COLO829 (cell line): Measurements from ENCODE around the gene HSD3B1.

Source experiments
- DNase-seq: peaks from one replicate; pipeline ENCODE4 v3.0.0; 2012; ENCODE audit warnings: low spot score

The HSD3B1 gene

GRCh38 chr1:119506941-119507340 lies at the start of gene HSD3B1:
Gene HSD3B1 (plus strand): TSS chr1:119507210. CDS start chr1:119507477, 267 bp downstream.
- no peak for DNase-seq

- DNase-seq = no peak
Measured at GRCh38 chr1:119462964-119463363, 44.0 kb upstream of the HSD3B1 start.

- DNase-seq = no peak
Measured at GRCh38 chr1:119463569-119463968, 43.4 kb upstream of the HSD3B1 start.

GRCh38 chr1:119466445-119466844 lies 40.6 kb upstream of the HSD3B1 start:
- no peak for DNase-seq

- no peak for DNase-seq
Measured at GRCh38 chr1:119467219-119467618, 39.8 kb upstream of the HSD3B1 start.

DNA sequence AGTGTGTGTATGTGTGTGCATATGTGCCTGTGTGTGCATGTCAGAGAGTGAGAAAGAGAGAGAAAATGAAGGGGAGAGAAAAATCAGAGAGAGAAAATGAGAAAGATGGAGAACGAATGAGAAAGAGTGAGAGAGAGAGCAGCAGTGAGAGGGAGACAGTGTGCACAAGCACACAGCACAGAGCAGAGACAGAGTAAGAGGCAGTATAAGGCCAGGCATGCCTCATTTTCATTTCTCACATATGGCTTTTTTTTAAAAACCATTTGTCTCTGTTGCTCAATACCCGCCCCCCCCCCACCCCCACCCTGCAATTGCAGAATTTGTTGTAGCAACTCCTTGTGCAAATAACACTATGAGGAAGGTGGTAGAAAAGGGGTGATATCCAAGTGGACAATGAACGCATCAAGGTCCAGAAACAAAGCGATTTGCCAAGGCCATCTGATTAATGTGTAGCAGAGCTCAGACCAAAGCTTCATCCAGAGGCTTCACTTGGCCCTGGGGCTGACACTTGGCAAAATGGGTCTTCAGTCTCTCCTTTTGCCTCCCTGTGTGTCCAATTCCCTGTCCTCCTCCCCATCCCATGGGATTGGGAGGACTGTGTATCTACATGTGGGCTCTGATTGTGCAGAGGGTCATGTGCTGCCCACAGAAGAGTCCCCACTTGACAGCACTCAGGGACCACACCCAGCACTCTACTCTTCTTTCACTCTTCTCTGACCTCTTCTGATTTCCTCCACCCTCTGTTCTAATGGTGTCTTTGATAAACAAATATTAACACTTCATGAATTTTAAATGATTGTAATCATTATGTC lies 38.9 kb upstream of the HSD3B1 start:
- DNase-seq = no peak

DNA sequence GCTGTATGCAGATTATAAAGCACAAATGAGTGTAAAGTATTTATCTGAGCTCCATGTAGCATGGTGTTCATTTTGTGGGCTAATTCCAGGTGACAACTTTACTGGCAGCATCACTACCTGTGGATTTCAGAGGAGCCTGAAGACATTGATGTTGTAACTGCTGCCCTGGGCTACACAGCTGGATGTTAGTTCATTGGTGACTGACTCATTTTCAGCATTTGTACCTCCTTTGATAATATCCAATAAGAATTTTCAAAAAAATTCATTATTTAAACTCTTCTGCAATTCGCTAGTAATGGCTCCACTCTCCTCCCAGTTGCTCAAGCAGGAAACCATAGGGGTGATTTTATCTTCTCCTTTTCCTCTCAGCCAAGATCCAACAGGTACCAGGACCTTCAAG lies 37.3 kb upstream of the HSD3B1 start:
- DNase-seq = no peak

DNA sequence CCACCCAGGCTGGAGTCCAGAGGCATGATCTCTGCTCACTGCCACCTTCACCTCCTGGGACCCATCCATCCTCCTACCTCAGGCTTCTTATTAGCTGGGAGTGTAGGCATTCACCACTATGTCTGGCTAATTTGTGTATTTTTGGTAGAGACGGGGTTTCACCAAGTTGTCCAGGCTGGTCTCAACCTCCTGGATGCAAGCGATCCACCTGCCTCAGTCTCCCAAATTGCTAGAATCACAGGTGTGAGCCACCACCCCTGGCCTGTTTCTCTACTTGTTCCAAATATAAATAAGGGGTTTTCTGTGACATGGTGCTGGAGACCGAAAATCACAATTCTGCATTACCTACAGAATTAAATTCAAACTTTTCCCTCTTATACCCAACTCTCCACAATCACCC lies 36.6 kb upstream of the HSD3B1 start:
- DNase-seq = no peak

- DNase-seq = no peak
Measured at GRCh38 chr1:119470958-119471357, 36.1 kb upstream of the HSD3B1 start.

DNA sequence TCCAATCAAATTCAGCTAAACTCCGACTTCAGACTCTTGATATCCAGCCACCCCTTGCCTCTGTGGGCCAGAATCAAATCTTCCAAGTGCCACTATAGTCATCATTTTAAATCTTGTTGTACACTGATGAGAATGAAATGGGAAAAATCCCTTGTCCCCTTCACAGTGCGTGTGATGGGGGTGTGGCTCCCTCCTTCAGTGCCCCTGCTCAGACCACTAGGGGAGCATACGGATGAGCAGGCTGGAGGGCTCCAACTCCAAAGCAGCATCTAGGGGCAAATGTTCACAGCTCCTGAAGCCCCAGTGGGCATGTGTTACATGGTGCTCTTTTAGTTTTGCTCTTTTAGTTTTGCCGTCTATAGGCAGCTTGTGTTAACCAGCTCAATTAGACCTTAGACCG lies 35.4 kb upstream of the HSD3B1 start:
- no peak for DNase-seq

DNA sequence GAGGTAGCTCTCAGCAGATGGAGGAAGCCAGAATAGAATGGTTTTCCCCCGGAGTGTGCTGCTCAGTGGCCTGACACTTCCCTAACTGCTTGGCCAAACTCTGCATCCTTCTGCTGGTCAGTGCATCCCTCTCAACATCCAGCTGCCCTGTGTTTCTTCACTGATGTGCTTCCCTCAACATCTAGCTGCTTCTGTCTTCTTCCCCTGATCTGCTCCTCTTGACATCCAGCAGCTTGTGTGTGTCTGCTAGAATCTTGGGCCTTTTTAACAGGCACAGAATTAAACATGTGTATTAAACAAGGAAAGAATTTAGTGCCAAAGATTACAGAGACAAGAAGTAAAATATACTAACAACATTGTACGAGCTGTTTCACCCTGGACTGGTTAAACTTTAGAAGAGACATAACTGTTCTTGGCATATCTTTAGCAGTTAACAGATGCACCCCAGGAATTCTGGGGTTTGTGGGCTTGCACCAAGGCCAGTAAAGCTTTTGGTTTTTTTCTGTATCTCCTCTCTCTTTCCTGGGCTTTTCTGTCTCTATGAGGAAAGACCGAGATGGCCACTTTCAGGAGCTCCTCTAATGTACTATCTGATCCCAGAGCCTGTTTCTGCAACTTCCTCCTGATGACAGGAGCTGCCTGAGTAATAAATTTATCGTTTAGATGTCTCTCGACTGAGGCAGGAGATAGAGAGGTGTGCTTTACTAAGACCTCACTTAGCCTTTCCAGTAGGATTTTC lies 34.8 kb upstream of the HSD3B1 start:
- no peak for DNase-seq

DNA sequence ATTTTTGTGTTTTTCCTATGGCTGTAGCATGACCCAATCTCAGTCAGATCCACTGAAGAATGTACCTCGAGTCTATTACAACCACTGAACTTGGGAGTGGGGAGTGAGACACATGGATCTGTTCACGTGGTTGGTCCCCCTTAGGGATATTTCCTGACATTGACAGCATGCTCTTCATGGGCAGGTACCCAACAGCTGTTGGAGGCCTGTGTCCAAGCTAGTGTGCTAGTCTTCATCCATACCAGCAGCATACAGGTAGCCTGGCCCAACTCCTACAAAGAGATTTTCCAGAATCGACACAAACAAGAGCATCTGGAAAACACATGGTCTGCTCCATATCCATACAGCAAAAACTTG lies 34.2 kb upstream of the HSD3B1 start:
- DNase-seq = no peak

- peak; percentile 38 for DNase-seq
Measured at GRCh38 chr1:119475866-119476439, 31.1 kb upstream of the HSD3B1 start.

GRCh38 chr1:119477710-119478109 lies 29.3 kb upstream of the HSD3B1 start:
- no peak for DNase-seq

DNA sequence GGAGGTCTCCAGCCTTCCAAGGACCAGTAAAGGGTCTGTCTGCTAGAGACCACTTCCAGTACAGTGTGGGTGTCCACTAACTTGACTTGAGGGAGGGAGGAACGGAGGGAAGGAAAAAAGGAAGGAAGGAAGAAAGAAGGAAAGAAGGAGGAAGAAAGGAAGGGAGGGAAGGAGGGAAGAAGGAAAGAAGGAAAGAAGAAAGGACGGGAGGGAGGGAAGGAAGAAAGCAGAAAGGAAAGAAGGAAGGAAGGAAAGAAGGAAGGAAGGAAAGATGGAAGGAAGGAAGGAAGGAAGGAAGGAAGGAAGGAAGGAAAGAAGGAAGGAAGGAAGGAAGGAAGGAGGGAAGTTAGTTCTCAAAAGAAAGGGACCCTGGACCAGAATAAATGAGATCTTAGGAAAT lies 26.8 kb upstream of the HSD3B1 start:
- no peak for DNase-seq

DNA sequence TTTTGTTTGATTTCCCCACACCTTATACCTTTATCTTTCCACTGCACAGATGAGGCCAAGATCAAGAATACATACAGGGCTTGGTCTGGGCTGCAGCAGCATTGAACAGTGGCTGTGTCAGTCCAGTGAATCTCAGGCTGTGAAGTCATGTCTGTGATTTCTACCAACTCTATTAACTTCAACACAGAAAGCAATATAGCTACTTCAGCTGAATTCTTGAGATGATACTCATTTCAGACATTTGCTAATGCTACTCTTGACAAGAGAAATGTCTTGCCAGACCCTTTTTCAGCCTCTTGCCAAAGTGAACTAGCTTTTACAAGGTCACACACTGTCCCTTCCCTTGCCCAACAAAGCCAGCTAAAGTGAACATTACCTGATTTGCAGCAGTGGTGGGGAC lies 25.1 kb upstream of the HSD3B1 start:
- no peak for DNase-seq

- DNase-seq = no peak
Measured at GRCh38 chr1:119482517-119483425, 24.2 kb upstream of the HSD3B1 start.

GRCh38 chr1:119483441-119484200 lies 23.4 kb upstream of the HSD3B1 start:
- DNase-seq = no peak

GRCh38 chr1:119485201-119485600 lies 21.8 kb upstream of the HSD3B1 start:
- no peak for DNase-seq

DNA sequence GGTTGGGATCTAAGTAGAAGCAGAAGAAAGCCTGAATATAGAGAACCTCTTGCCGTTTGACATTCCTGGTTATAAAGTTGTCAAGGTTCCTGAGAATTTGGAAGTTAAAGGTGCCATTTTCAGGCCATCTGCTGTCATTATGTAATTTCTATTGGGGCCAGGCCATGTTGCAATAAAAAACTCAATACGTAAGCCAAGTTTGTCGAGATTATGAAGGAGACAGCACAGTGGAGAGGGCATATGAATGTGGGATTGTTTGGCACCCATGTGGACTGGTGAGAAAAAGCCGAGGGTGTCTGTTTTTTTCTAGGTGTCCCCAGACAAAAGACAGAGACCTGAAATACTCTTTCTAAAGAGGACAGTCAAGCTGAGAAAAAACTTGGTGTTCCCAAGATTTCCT lies 18.8 kb upstream of the HSD3B1 start:
- DNase-seq = no peak

DNA sequence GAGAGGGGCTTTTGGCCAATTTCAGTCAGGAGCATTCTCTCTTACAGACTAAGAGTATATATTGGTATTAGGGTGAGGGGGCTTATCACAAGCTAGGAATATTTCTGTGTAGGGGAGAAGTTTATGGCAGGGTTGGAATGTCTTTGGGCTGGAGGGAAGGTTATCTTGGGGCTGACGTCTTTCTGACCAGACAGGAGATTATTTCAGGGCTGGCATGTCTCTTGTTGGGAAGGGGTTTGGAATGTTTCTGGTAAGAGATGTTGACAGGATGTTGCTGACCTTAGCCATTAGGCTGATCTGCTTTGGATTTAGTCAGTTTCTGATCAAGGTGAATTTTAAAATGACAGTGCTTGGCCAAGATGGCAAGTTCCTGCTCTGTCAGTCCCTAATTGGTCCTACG lies 17.8 kb upstream of the HSD3B1 start:
- no peak for DNase-seq
